HG03439 (cell line): ENCODE data around the gene ARHGAP29.

Source experiments
- ATAC-seq: cut with Tn5 transposase; IDR thresholded peaks from one replicate; pipeline ENCODE4 v1.9.1; 2021; ENCODE audit warnings: mild to moderate bottlenecking, moderate library complexity; ENCODE audit not compliant: unreplicated experiment

The ARHGAP29 gene

DNA sequence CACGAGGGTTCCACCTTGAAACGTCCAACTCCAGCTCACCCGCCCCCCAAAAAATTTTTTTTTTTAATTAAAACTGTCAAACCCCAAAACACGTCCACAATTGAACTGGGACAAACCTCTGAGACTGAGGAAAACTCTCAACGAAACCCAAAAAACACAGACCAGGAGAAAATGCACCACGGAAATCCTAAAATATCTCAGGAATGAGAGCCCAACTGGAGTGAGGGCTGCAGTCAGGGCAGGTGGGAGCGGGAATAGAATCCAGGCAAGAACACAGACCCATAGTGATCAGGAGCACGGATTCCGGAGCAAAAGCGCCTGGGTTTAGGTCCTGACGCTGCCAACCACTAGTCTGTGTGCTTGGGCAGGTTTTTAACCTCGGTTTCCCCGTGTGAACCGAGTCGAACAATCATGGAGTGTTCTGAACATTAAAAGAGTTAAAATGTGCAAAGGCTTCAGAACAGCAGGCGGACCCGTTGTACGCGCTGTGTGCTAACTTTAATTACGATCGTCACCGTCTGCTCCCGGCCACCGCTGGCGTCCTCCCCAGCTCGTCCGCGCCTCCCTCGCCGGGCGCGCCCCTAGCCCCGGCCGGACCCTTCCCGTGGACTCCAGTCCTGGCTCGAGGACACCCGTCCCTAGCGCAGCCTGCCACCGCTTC, 624 bp downstream of the ARHGAP29 start:
- ATAC-seq, result no peak

DNA sequence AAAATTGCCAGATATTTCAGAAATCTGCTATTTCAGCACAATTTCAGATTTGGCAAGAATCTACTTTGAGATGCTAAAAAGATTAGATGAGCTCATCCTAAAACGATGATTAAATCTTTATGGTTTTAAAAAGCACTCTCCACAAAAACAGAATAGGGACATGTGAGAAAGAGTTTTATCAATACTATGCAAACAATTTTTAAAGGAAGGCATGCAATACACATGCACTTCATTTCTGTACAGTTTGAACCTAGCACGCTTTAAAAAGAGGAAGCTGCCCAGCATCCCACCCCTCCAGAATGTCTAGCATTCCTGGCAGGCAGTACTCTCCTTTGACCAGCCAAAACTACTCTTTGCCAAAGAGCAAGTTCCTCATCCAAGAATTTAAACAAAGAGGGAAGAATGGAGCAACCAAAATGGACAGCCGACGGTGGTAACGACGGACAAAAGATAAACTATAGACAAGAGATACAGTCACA, 1.3 kb downstream of the ARHGAP29 start:
- ATAC-seq, result no peak

DNA sequence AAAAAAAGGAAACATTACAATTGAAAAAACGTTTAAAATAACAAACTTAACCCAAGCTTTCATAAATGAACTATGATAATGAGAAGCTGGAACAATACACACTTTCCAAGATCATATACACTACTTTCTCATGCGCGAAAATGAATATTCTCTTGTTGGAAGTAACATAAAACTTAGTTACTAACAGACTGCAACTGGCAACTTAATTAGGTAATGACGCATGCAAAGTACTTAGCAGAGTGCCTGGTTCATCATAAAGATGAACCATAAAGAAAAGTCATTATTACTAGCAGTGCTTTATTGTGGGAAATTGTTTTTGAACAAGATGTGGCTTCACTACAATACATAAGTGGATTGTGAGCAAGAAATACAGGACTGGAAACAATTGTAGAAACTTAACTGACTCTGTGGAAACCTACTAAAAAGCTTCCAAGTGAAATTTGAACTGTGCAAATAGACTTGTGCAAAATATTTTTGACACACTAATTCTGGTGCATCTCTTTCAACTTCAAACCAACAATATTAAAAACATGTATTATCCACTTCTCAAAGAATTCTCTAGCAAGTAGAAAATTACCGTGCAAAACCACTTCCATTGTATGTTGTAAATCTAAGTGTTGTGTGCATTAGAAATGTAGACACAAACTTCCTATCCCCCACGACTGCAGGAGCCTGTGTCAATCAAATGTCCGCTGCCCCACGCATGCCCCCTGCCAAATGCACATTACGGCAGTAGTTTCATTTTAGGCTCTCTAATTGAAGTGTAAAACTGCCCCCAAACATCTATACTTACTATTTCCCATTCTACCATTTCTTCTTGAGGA, 2.0 kb downstream of the ARHGAP29 start:
- ATAC-seq, result no peak

DNA sequence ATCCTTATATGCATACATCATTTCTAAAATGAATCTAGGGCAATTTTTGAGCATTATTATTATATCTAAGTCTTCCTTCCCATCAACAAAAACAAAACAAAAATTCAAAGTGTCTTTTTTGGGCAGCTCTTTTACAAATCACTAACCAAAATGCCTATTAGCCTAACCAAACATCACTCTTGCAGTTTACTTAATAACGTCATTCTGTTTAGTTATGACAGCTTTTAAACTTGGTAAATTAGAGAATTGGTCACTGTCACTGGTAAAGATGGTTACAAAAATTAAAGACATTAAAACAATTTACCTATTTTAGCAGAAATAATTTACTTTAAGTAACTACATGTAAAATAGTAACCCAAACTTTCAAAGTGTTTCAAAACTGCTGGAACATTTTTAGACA, 2.8 kb downstream of the ARHGAP29 start:
- ATAC-seq, result no peak

DNA sequence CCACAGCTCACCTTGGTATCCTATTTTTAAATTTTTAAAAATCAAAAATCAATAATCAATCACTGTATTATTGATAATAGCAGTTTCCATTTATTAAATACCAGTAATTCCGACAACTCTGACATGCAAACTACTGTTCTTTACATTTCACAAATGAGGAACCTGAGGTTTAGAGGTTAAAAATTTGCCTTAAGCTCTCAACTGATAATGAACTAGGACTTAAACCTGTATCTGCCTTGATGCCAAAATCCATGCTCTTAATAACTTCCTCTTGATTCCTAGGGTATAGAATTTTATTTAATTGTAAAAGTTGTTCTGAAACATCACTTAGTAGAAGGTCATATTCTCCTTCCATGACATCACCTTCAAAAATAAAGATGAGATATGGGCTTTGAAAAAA, 5.6 kb downstream of the ARHGAP29 start:
- no peak for ATAC-seq

DNA sequence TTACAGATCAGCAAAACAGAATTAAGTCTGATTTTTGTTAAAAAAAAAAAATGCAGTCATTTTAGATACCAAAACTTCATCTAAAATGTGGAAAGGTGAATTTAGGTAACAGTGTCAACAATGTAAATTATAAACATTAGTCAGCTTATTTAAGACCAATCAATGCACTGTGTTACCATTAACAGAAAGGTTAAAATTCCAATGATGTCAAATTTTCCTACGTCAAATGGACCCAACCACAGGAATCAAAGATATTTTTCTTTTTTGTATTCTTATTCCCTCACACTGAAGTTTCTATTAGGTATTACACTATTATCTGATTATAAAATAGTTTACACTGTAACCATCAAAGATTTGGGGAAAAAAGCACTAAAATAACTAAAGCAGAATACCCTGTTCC, 6.5 kb downstream of the ARHGAP29 start:
- no peak for ATAC-seq

DNA sequence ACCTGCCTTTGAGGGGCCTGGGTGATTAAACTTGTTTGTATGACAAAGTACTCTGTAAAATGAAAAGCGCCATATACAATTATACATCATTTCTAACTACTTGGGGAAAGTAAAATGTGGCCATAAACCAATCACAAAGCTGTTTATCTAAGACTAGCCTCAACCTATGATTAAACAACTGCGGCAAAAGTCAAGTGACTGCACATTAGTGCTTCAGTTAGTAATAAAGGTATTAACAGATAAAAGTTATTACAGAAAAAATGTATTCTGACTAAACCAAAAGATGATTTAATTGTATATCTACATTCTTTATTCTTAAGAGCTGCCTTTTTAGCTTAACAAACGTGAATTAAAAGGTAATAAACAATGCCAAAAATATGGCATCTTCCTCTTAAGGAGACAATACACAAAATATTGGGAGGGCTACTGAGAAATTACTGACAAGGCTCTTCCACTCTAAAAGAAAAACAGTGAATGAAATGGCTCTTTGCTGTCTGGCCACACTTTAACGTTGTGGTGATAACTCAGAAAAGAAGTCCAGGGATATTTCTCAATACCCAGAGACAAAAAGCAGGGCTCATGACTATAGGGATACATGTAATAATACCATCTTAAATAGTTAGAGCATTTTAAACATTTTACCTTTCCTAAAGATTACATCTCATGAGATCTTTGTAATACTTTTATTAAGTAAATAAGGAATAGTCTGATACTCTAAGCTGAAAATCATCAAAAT, 8.6 kb downstream of the ARHGAP29 start:
- ATAC-seq, result no peak

DNA sequence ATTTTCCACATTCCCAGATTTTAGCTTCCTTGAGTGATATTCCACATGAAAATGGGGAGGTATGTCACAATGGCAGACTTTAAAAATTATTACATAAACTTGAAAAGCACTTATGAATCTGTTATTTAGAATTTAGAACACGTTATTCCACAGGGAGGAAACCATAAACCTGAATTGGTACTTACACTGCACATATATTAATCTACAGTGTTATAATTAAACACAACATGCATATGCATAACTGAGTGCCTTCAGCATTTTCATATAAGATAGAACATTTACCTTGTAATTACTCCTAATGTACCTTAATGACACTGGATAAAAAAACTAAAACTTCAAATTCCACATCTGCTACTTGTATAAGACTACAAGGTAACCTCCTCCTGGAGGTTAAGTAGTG, 9.8 kb downstream of the ARHGAP29 start:
- ATAC-seq, result no peak

DNA sequence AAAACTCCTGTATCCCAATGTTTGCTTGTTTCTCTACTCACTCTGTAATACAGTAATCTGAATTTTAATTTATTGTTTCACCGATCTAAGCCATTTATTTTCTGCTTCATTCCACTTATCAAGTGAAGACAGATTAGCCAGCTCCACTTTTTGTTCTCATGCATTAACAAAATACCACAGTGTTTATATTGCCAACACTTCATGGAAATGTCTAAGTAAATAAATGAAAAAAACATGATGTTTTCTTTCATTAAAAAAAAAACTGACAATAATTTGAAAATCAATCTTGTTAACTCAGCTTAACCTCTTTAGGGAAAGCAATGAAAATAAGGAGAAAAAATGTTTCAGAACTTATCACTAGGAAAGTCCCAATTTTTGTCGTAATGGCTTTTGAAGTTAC, 11.5 kb downstream of the ARHGAP29 start:
- ATAC-seq, result no peak

DNA sequence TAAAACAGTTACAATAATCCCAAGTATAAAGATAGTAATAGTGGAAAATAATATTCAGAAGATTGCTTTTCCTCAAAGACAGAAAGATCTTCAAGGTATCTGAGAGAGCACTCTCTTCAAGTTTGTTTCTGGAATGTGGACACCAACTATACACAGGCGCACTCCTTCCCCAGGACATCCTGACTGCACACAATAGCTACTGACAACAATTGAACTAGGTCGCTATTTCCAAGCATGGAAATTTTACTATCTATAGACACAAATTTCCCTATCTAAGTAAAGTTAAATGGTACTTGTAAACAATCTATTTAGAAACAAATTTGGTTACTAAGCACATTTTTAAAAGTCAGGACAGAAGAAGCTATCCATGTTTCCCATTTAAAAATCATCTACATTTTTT, 19.1 kb downstream of the ARHGAP29 start:
- no peak for ATAC-seq

DNA sequence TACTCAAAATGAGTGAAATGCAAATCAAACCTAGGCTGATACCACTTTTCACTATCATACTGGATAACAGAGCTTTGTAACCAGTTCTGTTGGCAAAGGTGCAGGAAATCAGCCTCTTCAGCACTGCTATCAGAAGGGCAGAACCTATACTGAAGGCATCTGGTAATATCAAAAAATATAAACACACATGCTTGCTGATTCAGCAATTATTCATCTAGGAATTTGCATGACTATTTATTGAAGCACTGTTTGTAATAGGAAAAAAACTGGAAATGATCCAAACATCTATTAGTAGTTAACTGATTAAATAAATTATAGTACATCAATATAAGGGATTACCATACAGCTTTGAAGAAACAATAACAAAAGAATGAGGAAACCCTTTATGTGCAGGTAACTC, 21.4 kb downstream of the ARHGAP29 start:
- no peak for ATAC-seq

DNA sequence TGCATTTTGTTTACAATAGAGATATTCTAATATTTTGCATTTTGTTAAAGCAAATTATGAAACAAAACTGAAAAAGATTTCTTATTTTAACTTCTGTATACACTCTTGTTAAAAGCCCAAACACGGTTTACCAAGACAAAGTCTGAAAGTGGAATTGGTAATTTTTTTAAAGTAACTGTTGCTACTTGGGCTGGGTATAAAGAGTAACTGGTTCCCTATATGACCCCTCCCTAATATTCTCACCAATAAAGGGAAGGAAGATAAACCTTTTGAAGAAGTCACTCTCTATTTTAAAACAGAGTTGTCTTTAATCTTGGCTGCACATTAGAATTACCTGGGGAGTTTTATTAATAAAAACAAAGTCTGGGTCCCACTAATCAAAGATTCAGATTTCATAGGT, 27.4 kb downstream of the ARHGAP29 start:
- ATAC-seq, result no peak

DNA sequence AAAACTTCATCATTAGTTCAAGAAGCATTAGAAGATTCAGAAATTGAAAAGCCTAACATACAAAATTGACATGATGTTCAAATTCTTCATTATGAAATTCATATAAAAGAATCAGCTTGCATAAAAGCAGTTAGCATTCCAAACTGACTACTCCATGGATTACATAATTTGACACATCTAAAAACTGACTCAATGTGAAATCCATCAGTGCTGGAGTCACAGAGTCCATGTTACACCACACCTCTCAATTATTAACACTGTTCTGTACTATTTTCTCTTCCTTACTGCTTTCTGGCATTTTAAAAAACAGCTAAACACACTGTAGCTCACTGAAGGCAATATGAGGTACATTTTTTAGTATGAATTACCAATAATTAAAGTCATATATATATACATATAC, 28.0 kb downstream of the ARHGAP29 start:
- no peak for ATAC-seq

DNA sequence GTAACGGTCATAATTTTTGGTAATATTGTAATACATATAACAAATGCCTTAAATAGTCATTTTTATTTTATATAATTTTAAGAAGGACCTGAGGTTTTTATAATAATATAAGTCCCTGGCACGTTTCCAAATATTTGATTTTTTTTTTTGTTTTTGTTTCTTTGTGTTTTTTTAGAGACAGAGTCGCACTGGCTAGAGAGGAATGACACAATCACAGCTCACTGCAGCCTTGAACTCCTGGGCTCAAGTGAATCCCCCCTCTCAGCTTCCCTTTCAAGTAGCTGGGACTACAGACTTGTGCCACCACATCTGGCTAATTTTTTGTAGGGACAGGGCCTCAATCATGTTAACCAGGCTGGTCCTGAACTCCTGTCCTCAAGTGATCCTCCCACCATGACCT, 29.7 kb downstream of the ARHGAP29 start:
- no peak for ATAC-seq

DNA sequence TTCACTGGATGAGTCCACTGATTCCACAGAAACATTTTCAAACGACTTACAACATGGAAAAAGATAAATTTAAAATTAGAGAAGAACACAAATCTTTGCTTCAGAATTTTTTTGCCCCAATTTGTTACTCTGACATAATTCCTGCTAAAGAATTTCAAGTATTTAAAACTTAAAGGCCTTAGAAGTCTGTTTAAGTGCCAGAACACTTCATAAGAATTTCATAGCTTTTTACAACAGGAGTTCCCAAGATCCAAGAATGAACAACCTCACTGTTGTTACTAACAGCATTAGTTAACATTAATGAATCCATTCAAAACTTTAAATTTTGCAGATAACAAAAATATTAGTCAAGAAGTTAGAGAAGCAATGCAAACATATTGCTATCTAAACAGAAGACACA, 31.7 kb downstream of the ARHGAP29 start:
- ATAC-seq, result no peak

DNA sequence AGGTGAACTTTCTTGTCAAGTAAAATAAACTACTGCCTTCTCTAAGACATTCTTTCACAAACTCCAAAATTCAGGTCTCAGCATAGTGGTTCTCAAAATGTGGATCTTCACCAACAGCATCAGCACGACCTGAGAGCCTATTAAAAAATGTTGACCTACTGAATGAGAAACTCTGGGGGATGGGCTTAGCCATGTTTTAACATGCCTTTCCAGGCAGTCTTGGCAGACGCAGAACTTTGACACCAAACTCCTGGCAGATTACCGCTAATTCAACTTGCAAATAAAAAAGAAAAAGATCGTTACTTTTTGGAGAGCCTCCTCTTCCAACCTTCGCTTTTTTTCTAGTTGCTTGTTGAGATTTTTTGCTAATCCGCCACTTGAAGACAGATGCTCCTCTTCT, 35.1 kb downstream of the ARHGAP29 start:
- no peak for ATAC-seq

DNA sequence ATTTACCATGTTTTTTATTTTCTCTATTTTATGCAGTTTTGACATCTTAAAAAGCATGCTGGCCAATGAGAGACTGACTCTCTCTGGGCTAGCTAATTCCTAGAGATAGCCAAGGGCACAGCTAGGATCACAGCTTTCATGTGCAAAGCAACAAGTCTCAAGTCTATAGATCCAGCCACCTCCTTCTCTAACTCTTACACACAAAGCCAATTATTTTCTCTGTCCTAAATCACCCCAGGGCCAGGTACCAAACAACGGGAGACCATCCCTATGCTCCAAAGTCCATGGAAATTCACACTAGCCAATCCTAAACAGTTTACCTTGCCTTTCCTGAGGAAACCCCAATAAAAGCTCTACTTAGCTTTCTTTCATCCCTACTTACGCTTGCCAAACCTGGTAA, 38.0 kb downstream of the ARHGAP29 start:
- ATAC-seq, result no peak

DNA sequence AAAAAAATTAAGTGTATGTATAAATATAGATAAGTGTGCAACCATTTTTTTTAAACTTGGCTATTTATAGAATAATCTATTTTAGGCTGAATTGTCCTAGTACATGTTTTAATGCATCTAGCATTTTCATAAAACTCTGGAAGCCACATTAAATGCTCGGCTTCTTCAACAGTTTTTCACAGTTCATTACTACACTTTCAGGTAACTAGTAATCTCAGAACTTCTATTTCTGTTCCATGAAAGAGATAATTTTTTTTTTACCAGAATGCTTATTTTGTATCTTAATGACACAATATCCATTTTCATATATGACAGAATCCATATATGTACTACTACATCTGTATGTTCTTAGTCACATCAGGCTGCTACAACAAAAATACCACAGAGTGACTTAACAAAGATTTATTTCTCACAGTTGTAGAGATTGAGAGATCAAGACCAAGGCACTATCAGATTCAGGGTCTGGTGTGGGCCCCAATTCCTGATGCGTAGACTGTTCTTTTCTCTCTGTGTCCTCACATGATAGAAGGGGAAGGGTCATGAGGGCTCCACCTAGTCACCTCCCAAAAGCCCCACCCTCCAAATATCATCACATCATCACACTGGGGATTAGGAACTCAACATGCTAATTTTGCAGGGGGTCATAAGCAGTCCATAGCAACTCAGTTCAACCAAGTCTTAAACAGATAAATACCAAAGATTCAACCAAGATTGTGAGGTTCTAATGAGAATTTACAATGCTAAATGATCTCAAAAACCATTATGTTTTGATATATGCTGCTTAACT, 43.1 kb downstream of the ARHGAP29 start:
- no peak for ATAC-seq

DNA sequence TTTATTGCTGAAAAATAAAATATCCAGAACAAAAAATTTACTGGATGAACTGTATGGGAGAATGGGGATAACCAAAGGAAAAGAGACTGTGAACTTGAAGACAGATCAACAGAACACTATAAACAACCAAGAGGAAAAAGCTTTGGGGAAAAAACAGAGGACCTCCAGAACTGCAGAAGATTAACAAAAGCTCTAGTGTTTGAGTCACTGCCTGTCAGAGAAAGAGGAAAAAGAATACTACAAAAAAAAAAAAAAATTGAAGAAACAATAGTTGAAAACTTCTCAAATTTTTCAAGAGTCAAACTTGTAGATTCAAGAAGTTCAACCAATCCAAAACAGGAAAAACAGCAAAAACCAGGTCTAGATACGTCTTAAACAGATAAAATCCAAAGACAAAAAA, 44.3 kb downstream of the ARHGAP29 start:
- ATAC-seq, result no peak

DNA sequence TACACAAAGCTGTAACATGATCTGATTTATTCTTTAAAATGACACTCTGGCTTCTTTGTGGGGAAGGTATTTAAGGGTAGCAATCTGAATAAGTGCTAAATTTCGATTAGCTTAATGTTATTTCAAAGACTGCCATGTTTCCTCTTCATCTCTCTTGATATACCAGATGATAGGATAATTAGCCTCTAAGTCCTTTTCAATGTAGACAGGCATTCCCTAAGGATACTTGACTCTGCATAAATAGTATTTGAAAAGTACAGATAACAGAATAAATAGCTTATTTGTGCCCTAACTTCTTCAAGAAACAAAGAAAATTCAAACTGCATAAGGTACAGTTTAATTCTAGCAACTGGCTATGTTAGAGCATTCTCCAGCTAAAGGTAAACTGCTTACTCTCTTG, 46.2 kb downstream of the ARHGAP29 start:
- ATAC-seq, result no peak

DNA sequence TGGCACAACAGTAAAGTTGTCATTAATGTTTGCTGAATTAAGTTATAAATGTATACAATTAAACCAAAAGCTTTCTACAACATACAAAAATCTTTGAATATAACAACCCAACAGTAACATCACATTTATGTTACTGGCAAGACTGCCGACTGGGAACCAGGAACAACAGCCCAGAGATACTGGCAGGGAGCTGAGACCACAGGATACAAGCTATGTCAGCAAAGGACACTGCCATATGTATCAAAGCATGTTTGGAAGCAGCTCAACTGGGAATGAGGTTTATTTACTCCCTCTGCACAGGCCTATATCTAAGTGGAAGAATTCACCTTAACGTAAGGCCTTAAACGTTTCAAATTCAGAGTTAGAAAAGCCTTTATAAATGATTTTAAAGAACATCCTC, 50.4 kb downstream of the ARHGAP29 start:
- ATAC-seq, result no peak
